ENCODE results near the gene TMEM167A.
A peak's percentile ranks its signal among the peaks of the same experiment; 100 is the strongest.

TMEM167A gene

DNA sequence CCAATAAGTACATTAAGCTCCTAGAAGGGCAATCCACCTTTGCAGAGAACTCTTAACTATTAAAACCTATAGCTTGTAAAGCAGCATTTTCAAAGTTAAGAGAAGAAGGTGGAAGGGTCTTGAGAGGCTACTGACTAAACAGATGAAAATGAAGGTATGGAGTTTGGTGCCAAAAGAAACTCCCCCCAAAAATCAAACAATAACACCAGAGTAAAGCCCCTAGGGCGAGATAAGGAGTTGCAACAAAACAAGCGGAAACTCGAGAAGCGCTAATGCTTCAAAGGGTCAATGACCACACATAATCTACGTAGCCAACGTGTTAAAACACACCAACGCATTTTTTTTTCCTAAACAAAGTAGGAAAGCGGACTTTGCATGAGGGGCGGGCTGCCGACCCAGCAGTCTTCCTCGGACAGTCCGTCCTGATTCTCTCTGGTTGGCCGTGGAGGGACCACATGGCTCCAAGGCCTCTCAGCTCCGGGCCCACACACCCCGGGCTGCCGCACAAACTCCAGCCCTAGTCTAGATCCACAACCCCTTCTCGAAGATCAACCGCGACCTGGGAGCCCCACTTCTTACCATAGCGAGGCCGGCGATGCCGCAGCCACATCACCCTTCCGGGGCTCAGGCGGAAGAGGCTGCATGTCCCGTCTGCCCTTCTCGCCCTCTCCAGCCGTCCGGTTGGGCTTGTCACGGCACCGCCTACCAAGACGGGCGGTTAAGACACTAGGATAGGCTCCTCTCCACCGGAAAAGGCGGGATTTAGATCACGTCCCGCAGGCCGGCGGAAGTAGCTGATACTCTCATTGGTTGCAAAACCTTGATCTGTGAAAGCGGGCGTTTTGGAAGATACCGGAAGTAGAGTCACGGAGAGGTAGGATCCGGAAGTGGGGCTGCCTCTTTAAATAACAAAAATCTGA is at the start of gene TMEM167A, which contains the start of gene XRCC4:
Gene TMEM167A (minus strand): TSS at position 653 of the 920 bp plus-strand sequence. CDS start 71 bp downstream, at position 582.
Gene XRCC4 (plus strand): TSS at position 806 of the 920 bp plus-strand sequence. CDS start 27,373 bp downstream, outside the sequence.
- DNase-seq (ENCODE audit: low read depth), result peak; percentile 71

DNA sequence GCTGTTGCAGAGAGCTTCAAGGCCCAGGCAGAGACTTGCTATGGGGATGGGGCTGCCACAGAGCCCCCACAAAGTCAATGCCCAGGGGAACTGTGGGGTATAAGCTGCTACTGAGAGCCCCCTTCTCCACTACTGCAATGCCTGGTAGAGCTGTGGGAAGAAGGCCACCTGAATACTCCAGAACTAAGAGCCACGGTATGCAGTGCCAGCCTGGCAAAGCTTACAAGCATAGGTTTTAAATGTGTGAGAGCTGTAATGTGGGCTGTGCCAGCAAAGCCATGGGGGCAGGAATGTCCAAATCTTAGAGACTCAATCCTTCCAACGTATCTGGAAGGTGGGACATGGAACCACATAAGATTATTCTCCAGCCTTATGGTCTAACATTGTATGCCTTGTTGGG is 49.3 kb upstream of the TMEM167A start:
- no peak for DNase-seq (ENCODE audit: low read depth)

- DNase-seq (ENCODE audit: low read depth), result no peak
Measured at GRCh38 chr5:83125560-83125959, 48.4 kb upstream of the TMEM167A start.

DNA sequence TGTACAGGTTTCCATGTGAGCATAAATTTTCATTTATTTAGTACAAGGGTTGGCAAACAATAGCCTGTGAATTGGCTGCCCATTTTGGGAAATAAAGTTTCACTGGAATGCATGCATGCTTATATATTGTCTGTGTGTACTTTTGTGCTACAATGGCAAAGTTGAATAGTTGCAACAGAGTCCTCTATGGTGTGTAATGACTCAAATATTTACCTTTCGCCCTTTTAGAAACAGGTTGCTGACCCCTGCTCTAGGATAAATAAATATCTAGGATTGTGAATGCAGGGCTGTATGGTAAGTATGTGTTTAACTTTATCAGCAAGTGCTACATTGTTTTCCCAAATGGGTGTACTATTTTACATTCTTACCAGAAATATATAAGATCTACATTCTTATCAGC is 47.4 kb upstream of the TMEM167A start:
- no peak for DNase-seq (ENCODE audit: low read depth)

DNA sequence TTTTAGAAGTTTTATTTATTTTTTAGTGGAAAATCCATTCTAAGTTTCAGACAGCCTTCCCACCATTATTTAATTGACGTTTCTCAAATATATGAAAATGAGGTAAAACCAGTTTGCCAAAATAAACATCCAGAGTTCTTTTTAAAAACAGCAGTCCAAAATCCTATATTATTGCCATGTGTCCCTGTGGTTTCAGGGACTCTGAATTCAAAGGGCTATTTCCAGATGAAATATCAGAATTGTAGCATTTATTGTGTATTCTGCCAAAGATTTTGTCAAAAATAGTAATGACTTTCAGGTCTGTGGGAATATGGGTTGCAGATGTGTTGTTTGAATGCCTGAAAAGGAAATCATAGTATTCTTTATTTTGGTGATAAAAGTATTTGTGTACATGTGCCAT is 41.8 kb upstream of the TMEM167A start:
- DNase-seq (ENCODE audit: low read depth), result no peak

DNA sequence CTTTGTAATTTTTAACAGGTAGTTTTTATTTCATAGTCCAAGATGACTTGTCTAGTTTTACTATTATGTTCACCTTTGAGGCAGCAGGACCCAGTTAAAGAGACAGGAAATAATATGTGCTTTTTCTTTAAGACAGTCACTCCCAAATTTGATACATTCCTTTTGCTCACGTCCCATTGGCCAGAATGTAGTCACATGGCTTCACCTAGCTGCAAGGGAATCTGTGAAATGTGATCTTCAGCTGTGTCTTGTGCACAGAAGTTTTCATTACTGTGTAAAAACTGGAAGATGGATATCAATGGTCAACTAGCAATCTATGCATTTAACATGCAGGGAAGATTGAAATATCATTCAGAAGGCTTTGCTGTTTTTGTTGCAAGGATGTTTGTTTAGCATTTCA is 41.3 kb upstream of the TMEM167A start:
- no peak for DNase-seq (ENCODE audit: low read depth)

DNA sequence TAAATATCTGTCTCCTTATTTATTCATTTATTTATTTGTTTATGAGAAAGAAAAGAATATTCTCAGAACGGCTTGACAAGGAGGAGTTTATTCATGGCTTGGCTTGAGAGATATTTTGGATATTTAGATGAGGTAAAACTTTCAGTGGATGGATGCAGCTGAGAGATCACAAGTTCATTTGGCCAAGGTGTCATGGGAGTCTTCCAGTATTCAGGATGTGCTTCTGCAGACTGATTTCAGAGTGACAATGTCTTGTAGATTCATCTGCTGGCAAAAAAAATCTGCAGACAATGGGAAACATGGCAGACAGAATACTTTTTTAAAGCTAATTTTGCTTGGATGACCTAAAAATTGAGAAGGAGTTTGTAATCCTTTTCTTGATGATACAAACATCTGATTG is 38.6 kb upstream of the TMEM167A start:
- DNase-seq (ENCODE audit: low read depth), result no peak

DNA sequence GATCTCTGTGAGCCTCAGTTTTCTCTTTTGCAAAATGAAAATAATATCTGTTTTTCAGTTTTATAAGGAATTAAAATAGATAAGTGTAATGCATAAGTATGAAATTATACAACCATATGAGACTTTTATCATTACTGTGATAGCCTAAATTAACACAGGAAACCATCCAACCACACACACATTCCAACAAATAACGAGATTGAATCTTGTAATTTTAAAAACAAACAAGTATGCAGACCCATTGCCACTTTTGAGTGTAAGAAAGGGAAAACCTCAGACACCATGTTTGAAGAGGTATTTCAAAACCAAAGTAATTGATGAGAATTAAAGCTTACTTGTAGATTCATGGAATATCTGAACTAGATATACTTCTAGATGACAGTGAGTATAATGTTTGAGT is 32.2 kb upstream of the TMEM167A start:
- DNase-seq (ENCODE audit: low read depth), result no peak

- DNase-seq (ENCODE audit: low read depth), result no peak
Measured at GRCh38 chr5:83107692-83108420, 30.7 kb upstream of the TMEM167A start.

GRCh38 chr5:83104021-83104420 is 26.8 kb upstream of the TMEM167A start:
- no peak for DNase-seq (ENCODE audit: low read depth)

DNA sequence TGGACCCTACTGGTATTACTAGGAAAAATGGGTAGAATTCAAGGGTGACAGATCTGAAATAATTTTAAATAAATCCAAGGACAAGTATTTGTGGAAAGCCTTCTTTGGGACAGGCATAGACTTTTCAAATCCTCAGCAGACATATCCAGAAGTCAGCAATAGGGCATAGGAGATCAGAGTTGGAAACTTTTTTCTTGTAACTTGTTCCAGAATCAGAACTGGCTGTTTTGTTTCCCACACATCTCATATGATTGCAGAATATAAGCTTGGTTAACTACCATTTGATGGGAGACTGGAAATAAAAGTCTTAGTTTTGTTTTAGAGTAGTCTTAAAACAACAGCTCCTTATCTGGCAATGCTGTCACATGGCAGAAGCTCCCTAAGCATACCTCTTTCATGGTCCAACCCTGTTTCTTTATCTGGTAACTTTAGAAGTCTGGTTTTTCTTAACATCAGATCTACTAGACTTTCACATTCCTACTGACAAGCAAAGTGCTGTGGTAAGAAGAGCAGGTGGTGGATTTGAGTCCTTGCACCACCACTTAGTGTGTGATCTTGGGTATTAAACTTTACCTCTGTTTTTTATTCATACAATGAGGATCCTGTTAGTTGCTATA is 25.3 kb upstream of the TMEM167A start:
- no peak for DNase-seq (ENCODE audit: low read depth)

GRCh38 chr5:83101514-83101913 is 24.3 kb upstream of the TMEM167A start:
- DNase-seq (ENCODE audit: low read depth), result no peak

DNA sequence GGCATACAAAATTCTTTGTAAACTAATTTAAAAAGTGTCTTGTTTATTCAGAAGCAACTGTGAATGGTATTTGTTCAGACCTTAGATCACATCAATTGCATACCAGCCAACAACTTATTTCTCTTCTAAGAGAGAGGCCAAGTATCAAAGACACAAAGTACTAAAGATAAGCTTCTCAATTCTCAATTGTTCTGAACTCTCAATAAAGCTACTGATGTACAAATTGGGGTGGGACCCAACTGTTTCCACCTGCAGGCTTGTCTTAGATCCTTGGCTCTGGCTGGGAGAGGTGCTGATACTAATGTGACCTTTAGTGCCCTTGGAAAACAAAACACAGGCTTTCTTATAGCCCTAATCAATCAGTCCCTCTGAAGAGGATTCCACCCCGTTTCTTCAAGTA is 22.3 kb upstream of the TMEM167A start:
- DNase-seq (ENCODE audit: low read depth), result no peak

GRCh38 chr5:83099001-83099400 is 21.8 kb upstream of the TMEM167A start:
- DNase-seq (ENCODE audit: low read depth), result no peak

DNA sequence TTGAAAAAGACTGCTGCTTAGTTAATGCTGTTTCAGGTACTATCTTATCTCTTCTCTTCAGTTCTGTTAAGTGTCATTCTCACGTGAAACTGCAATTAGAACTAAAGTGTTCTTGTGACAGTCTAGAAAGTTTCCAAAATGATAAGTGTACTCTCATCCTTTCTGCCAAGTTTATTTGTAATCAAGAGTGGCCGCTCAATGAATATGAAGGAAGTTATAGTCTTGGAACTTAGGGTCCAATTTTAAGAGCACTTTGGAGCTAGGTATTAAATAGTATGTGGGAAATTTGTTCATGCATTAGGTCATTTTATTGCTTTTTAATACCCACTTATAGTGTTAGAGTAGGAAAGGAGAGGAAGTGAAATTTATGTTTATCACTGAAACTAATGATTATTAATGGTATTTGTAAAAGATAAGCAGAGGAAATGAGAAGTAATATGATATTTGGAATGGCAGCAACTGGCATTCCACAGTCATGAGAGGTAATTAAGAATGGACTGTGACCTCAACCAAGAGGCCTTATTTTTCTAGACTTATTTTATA is 20.6 kb upstream of the TMEM167A start:
- DNase-seq (ENCODE audit: low read depth), result no peak

DNA sequence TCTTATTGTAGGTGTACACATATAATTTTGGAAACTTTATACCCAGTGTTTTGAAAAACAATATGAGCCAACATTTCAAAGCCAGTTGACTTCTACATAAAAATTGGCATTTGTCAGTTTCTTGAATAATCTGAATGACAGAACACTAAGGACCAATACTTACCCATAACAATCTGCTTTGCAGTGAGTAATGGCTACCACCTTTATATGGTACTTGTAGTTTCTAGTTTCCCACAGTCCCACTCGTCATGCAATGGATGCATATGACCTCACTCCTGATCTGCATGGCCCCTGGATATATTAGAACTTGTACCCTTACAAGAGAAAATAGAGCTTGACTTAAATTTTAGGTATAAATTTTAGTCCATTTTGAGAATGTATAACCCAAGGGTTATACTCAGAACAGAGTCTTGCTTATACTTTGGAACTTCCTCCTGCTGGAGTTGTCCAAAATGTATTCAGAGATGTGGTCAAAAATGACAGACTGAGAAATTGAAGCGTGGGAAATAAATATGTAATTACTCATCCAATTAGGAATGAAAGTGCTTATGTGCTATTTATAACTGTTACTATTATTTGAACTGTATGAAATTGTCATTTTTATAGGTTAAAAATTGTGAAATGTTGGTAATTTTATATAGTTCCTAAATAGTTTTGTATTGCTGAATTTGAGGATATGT is 19.6 kb upstream of the TMEM167A start:
- no peak for DNase-seq (ENCODE audit: low read depth)

DNA sequence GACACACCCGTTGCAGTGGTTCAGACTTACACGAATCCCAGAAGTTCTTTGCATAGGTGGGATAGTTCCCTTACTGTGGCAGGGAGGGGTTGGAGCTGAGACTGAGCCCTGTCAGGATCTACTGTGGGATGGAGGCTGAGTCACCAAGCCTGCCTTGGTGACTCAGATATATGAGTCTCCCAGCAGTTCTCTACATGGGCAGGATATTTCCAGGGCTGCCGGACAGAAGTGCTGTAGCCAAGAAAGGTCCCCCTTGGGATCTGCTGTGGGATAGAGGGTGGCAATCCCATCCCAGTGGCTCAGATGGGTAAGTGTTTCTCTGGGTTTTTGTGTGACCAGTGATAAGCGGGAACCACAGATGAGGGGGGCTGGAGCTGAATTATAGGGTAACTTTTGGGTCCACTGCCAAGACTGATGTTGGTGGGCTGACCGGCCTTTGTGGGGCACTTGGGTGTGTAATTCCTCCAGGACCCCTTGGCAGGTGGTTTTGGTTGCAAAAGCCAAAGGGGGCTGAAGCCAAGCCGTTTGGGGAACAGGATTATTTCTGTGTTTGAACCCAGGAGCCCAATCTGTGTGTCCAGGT is 18.9 kb upstream of the TMEM167A start:
- no peak for DNase-seq (ENCODE audit: low read depth)

DNA sequence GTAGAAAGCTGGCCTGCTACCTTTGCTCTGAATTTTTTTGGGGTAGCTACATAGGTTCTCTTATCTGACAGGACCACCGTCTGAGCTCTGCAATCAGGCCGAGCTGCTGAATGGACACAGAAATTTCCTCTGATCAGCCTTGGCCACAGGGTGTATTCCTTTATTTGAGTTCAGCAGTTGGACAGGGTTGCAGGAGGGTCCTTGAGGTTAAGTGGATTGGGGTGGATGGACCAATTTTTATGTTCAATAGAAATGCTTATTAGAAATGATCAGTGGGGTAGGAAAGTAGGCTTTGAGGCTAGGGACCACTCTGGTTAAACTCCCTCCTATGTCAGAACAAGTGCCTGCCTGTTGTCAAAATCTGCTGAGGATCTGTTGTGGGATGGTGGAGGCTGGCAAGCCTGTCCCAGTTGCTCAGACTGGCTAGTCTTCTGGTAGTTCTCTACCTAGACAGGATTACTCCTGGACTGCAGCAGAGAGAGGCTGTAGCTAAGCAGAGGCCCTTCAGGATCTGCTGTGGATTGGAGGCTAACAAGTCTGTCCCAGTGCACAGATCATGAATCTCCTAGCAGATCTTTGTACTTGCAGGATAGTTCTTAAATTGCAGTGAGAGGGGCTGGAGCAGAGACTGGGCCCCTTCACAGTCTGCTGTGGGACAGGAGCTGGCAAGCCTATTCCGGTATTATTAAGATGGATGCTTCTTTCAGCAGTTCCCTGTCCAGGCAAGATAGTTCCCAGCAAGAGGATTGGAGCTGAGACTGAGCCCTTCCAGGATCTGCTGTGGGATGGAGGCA is 18.2 kb upstream of the TMEM167A start:
- no peak for DNase-seq (ENCODE audit: low read depth)

DNA sequence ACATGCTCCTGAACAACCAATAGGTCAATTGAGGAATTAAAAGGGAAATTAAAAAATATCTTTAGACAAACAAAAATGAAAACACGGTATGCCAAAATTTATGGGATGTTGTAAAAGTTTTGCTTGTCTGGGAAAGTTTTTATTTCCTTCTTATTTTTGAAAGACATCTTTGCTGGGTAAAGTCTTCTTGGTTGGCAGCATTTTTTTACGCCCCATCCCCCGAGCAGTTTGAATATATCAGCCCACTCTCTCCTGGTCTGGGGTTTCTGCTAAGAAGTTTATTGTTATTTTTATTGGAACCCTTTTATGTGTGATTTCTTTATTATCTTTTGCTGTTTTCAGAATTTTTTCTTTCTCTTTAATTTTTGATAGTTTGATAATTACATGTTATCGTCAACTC is 16.5 kb upstream of the TMEM167A start:
- DNase-seq (ENCODE audit: low read depth), result no peak

DNA sequence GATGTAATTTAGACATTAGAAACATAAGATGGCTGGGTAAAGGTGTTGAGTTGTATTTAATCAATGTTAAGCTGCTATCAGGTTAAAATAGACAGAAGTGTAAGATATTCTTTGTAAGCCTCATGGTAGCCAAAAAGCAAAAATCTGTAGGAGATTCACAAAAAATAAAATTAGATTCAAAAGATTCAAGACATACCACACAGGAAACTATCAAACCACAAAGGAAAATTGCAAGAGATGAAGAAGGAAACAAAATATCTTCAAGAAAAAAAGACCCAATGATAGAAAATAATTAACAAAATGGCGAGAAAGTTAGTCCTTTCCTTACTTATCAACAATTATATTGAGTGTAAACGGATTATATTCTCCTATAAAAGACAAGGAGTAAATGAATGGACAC is 15.4 kb upstream of the TMEM167A start:
- no peak for DNase-seq (ENCODE audit: low read depth)

GRCh38 chr5:83090169-83090568 is 13.0 kb upstream of the TMEM167A start:
- no peak for DNase-seq (ENCODE audit: low read depth)

All from stimulated activated CD8-positive, alpha-beta memory T cell treated with anti-CD3 and anti-CD28 coated beads, Interleukin-15, amount 100 ng/mL, for 24 hours (primary cell).